ENCODE data around the gene PLA2G2A. TPM values are rescaled to one million over a fixed set of nuclear protein-coding genes. Genes with fewer than 3 reads are reported as not detected.

Gene PLA2G2A
- polyA plus RNA-seq, 1 donor (not counting 4 experiments of a cell fraction or from before 2014, with no cell fraction given): 0.08 TPM

DNA sequence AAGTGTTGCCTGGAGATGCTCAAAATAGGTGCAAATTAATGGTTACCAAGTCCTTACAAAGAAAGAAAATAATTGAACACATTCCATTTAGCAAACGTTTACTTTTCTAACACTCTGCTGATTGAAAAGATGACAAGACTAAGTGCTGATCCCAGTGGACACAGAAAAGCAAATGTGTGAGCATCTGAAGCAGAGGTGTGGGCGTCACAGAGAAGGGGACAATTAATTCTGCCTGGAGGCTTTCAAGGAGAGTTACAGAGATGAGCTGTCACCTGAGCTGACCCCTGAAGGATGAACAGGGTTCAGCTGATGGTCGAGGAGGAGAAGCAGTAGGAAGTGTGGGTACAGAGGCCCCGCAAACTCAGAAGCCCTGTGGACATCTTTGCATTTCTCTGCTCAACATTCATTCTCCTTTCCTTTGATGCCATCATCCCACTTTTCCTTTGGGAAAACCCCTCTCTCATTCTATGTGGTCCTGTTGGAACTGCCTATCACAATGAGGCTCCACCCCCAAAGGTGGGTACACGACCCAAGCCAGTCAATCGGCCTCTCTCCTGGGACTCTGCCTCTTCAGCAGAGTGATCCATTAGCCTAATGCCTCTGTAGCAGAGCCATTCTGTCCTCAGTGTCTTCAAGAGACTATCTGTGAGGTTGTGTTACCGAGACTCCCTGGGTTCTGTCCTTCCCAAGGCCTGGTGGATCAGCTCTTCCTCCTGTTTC, 38.8 kb downstream of the PLA2G2A start:
- FAIRE-seq: no peak
- dilution Hi-C loops (cut with MboI; ENCODE audit: extremely low pct_ligation_motif_present, low sequenced_read_pairs): no loop called here
- no peaks in the 10 kb centered on the region for H3K36me3 ChIP-seq (ENCODE audit: control insufficient read depth in 2 of 2, extremely low read depth in 1 of 2, insufficient read depth in 2 of 2, low read length in 2 of 2)

DNA sequence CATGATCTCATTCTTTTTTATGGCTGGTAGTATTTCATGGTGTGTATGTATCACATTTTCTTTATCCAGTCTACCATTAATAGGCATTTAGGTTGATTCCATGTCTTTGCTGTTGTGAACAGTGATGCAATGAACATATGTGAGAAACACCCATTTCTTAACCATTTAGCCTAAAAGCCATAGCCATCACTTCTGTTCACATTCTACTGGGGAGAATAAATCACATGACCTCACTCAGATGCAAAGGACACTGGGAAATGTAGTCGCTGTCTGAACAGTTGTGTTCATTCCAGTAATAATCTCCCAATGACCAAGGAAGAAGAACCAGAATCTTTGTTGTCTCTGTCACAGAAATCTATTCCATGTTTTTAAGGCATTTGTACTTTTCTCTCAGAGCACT, 40.9 kb downstream of the PLA2G2A start:
- Histone ChIP-seq H3K36me3 (ENCODE audit: control insufficient read depth in 2 of 2, extremely low read depth in 1 of 2, insufficient read depth in 2 of 2, low read length in 2 of 2) (no peaks in the 10 kb centered on the region), H4K20me1 (ENCODE audit: control insufficient read depth, extremely low read depth, insufficient read depth, low read length) (no peaks in the 10 kb centered on the region), H3K4me1 (ENCODE audit: control insufficient read depth, extremely low read depth, insufficient read depth, low read length) (no peaks in the 10 kb centered on the region), H3K9me3 (ENCODE audit: control insufficient read depth, low read depth, low read length) (no peaks in the 10 kb centered on the region), H3K4me3 (ENCODE audit: control insufficient read depth in 2 of 3, extremely low read depth in 1 of 3, insufficient read depth in 2 of 3, low read depth in 1 of 3, low read length in 3 of 3) (no peak overlapping the region), H3K9ac (ENCODE audit: control insufficient read depth, extremely low read depth, insufficient read depth, low read length) (no peak overlapping the region), H3K27me3 (ENCODE audit: control insufficient read depth, extremely low read depth, insufficient read depth, low read length) (no peaks in the 10 kb centered on the region), H3K27ac (ENCODE audit: control insufficient read depth, insufficient read depth, low read length) (no peak overlapping the region), H3K4me2 (ENCODE audit: control insufficient read depth, extremely low read depth, insufficient read depth, low read depth, low read length) (no peak overlapping the region), H3K79me2 (ENCODE audit: control insufficient read depth, insufficient read depth, low read length) (no peaks in the 10 kb centered on the region), H3K9me1 (ENCODE audit: control insufficient read depth, extremely low read depth, insufficient read depth, low read length) (no peaks in the 10 kb centered on the region), H2AFZ (ENCODE audit: control insufficient read depth, low read length) (no peak overlapping the region)
- FAIRE-seq (no peak), DNase-seq (ENCODE audit: low read depth, low spot score) (no peak)
- dilution Hi-C loops (cut with MboI; ENCODE audit: extremely low pct_ligation_motif_present, low sequenced_read_pairs): no loop called here
- no peak for TF ChIP-seq EZH2 (IDR thresholded peaks at IDR 0.05; ENCODE audit: low read length)
- TF ChIP-seq, protein P1, sequence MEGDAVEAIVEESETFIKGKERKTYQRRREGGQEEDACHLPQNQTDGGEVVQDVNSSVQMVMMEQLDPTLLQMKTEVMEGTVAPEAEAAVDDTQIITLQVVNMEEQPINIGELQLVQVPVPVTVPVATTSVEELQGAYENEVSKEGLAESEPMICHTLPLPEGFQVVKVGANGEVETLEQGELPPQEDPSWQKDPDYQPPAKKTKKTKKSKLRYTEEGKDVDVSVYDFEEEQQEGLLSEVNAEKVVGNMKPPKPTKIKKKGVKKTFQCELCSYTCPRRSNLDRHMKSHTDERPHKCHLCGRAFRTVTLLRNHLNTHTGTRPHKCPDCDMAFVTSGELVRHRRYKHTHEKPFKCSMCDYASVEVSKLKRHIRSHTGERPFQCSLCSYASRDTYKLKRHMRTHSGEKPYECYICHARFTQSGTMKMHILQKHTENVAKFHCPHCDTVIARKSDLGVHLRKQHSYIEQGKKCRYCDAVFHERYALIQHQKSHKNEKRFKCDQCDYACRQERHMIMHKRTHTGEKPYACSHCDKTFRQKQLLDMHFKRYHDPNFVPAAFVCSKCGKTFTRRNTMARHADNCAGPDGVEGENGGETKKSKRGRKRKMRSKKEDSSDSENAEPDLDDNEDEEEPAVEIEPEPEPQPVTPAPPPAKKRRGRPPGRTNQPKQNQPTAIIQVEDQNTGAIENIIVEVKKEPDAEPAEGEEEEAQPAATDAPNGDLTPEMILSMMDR (optimal IDR thresholded peaks at IDR 0.05 in 1 of 3, IDR thresholded peaks at IDR 0.05 in 1 of 3, conservative IDR thresholded peaks at IDR 0.05 in 1 of 3; ENCODE audit: extremely low read depth in 1 of 3, insufficient read depth in 2 of 3, low read length in 3 of 3): no peak

More for the DNA sequence above, 38.8 kb downstream of the PLA2G2A start:
- Histone ChIP-seq H3K27ac (ENCODE audit: control insufficient read depth, insufficient read depth, low read length) (no peak overlapping the region), H3K79me2 (ENCODE audit: control insufficient read depth, insufficient read depth, low read length) (no peaks in the 10 kb centered on the region), H4K20me1 (ENCODE audit: control insufficient read depth, extremely low read depth, insufficient read depth, low read length) (no peaks in the 10 kb centered on the region), H3K4me2 (ENCODE audit: control insufficient read depth, extremely low read depth, insufficient read depth, low read depth, low read length) (no peak overlapping the region), H3K9me3 (ENCODE audit: control insufficient read depth, low read depth, low read length) (no peaks in the 10 kb centered on the region), H3K9ac (ENCODE audit: control insufficient read depth, extremely low read depth, insufficient read depth, low read length) (no peak overlapping the region), H3K4me3 (ENCODE audit: control insufficient read depth in 2 of 3, extremely low read depth in 1 of 3, insufficient read depth in 2 of 3, low read depth in 1 of 3, low read length in 3 of 3) (no peak overlapping the region), H3K27me3 (ENCODE audit: control insufficient read depth, extremely low read depth, insufficient read depth, low read length) (no peaks in the 10 kb centered on the region), H3K4me1 (ENCODE audit: control insufficient read depth, extremely low read depth, insufficient read depth, low read length) (no peaks in the 10 kb centered on the region), H2AFZ (ENCODE audit: control insufficient read depth, low read length) (no peak overlapping the region), H3K9me1 (ENCODE audit: control insufficient read depth, extremely low read depth, insufficient read depth, low read length) (no peaks in the 10 kb centered on the region)
- DNase-seq (ENCODE audit: low read depth, low spot score): no peak
- TF ChIP-seq EZH2 (IDR thresholded peaks at IDR 0.05; ENCODE audit: low read length): no peak
- TF ChIP-seq, protein P1 (optimal IDR thresholded peaks at IDR 0.05 in 1 of 3, IDR thresholded peaks at IDR 0.05 in 1 of 3, conservative IDR thresholded peaks at IDR 0.05 in 1 of 3; ENCODE audit: extremely low read depth in 1 of 3, insufficient read depth in 2 of 3, low read length in 3 of 3): no peak
